H9 (cell line): ENCODE data around the gene TMOD3. TPM values are rescaled to one million over a fixed set of nuclear protein-coding genes. Genes with fewer than 3 reads are reported as not detected.

Experiments used
- DNase-seq: peaks from one replicate; pipeline ENCODE4 v3.0.0-alpha.2; 2017
- H2AFZ ChIP-seq: one replicate; pipeline ENCODE4 v1.6.1; 2013; ENCODE audit warnings: mild to moderate bottlenecking, low read length, control low read depth, moderate library complexity
- H2AK5ac ChIP-seq: 2 replicates; pipeline ENCODE4 v1.6.1; 2013; ENCODE audit warnings: low read length, control low read depth, mixed read lengths; ENCODE audit not compliant: insufficient read length
- H2BK120ac ChIP-seq: one replicate; pipeline ENCODE4 v1.6.1; 2013; ENCODE audit warnings: low read depth, mild to moderate bottlenecking, low read length, control low read depth, inconsistent platforms; ENCODE audit not compliant: poor library complexity, severe bottlenecking
- H2BK12ac ChIP-seq: 2 replicates; pipeline ENCODE4 v1.6.1; 2013; ENCODE audit warnings: low read length, control low read depth, mixed read lengths, low read depth; ENCODE audit not compliant: insufficient read length
- H2BK15ac ChIP-seq: 2 replicates; pipeline ENCODE4 v1.6.1; 2013; ENCODE audit warnings: low read depth, low read length, control low read depth
- H2BK20ac ChIP-seq: one replicate; pipeline ENCODE4 v1.6.1; 2013; ENCODE audit warnings: low read depth, mild to moderate bottlenecking, low read length, control low read depth, inconsistent platforms; ENCODE audit not compliant: poor library complexity, severe bottlenecking
- H2BK5ac ChIP-seq: 2 replicates; pipeline ENCODE4 v1.6.1; 2013; ENCODE audit warnings: low read length, control low read depth, mixed read lengths; ENCODE audit not compliant: insufficient read length
- H3K14ac ChIP-seq: 2 replicates; pipeline ENCODE4 v1.6.1; 2013; ENCODE audit warnings: low read length, control low read depth; ENCODE audit not compliant: insufficient read depth
- H3K18ac ChIP-seq: 2 replicates; pipeline ENCODE4 v1.6.1; 2013; ENCODE audit warnings: low read depth, mild to moderate bottlenecking, mixed read lengths, low read length, control low read depth; ENCODE audit not compliant: insufficient read length
- H3K23ac ChIP-seq: 2 replicates; pipeline ENCODE4 v1.6.1; 2013; ENCODE audit warnings: low read length, control low read depth, mixed read lengths, low read depth; ENCODE audit not compliant: insufficient read length
- H3K23me2 ChIP-seq: 2 replicates; pipeline ENCODE4 v1.6.1; 2013; ENCODE audit warnings: low read depth, mild to moderate bottlenecking, mixed read lengths, low read length, control low read depth; ENCODE audit not compliant: insufficient read length, poor library complexity, severe bottlenecking
- H3K27ac ChIP-seq: 2 replicates; pipeline ENCODE4 v1.5.1; 2013; ENCODE audit warnings: low read length, control low read depth, mixed read lengths, low read depth; ENCODE audit not compliant: insufficient read length
- H3K27me3 ChIP-seq: 2 replicates; pipeline ENCODE4 v1.6.1; 2013; ENCODE audit warnings: low read length, control low read depth, inconsistent platforms; ENCODE audit not compliant: insufficient read depth
- H3K4ac ChIP-seq: 2 replicates; pipeline ENCODE4 v1.6.1; 2013; ENCODE audit warnings: low read depth, mild to moderate bottlenecking, control low read depth, inconsistent platforms, low read length, moderate library complexity
- H3K4me1 ChIP-seq: 2 replicates; pipeline ENCODE4 v1.6.1; 2013; ENCODE audit warnings: low read length, control low read depth, inconsistent platforms; ENCODE audit not compliant: insufficient read depth
- H3K4me2 ChIP-seq: 2 replicates; pipeline ENCODE4 v1.6.1; 2013; ENCODE audit warnings: low read length, control low read depth, mixed read lengths; ENCODE audit not compliant: insufficient read length, insufficient read depth
- H3K56ac ChIP-seq: 2 replicates; pipeline ENCODE4 v1.6.1; 2013; ENCODE audit warnings: low read depth, mild to moderate bottlenecking, mixed read lengths, low read length, control low read depth; ENCODE audit not compliant: insufficient read length
- H3K79me1 ChIP-seq: 2 replicates; pipeline ENCODE4 v1.6.1; 2013; ENCODE audit warnings: low read depth, mild to moderate bottlenecking, moderate library complexity, low read length, control low read depth, inconsistent platforms; ENCODE audit not compliant: insufficient read depth, poor library complexity, severe bottlenecking
- H3K79me2 ChIP-seq: 2 replicates; pipeline ENCODE4 v1.6.1; 2013; ENCODE audit warnings: low read length, control low read depth, inconsistent platforms; ENCODE audit not compliant: insufficient read depth
- H3K9ac ChIP-seq: 2 replicates; pipeline ENCODE4 v1.6.1; 2013; ENCODE audit warnings: low read length, control low read depth, mixed read lengths; ENCODE audit not compliant: insufficient read length; ENCODE audit errors: extremely low read depth
- H3K9me3 ChIP-seq: one replicate; pipeline ENCODE4 v1.6.1; 2013; ENCODE audit warnings: low read depth, low read length, inconsistent platforms; ENCODE audit not compliant: control insufficient read depth
- H3T11ph ChIP-seq: one replicate; pipeline ENCODE4 v1.6.1; 2013; ENCODE audit warnings: mild to moderate bottlenecking, low read length, control low read depth, inconsistent platforms
- H4K20me1 ChIP-seq: one replicate; pipeline ENCODE4 v1.6.1; 2013; ENCODE audit not compliant: control insufficient read depth, insufficient read length, insufficient read depth
- H4K5ac ChIP-seq: 2 replicates; pipeline ENCODE4 v1.6.1; 2013; ENCODE audit warnings: low read depth, mild to moderate bottlenecking, mixed read lengths, low read length, control low read depth; ENCODE audit not compliant: insufficient read length
- H4K8ac ChIP-seq: replicated peaks from 2 replicates; pipeline ENCODE4 v1.6.1; 2013; ENCODE audit warnings: low read length, control low read depth, mixed read lengths, low read depth; ENCODE audit not compliant: insufficient read length
- H4K91ac ChIP-seq: 2 replicates; pipeline ENCODE4 v1.6.1; 2013; ENCODE audit warnings: low read depth, mild to moderate bottlenecking, moderate library complexity, mixed read lengths, low read length, control low read depth; ENCODE audit not compliant: insufficient read length
- H3K27ac Mint-ChIP-seq, 3 experiments: 2 replicates in 2 of 3; 3 replicates in 1 of 3; pipeline ENCODE4 v1.8.0; 2020 to 2021; ENCODE audit warnings: mixed read lengths in 3 of 3, mild to moderate bottlenecking in 1 of 3, moderate library complexity in 1 of 3
- H3K27me3 Mint-ChIP-seq: 2 replicates; pipeline ENCODE4 v1.8.0; 2021; ENCODE audit warnings: low read depth, mild to moderate bottlenecking, moderate library complexity, mixed read lengths
- H3K36me3 Mint-ChIP-seq, 3 experiments: 2 replicates in 2 of 3; 3 replicates in 1 of 3; pipeline ENCODE4 v1.8.0; 2020 to 2021; ENCODE audit warnings: low read depth in 3 of 3, mixed read lengths in 3 of 3; ENCODE audit not compliant: insufficient read depth in 1 of 3
- H3K4me1 Mint-ChIP-seq, 2 experiments: 2 replicates each; pipeline ENCODE4 v1.8.0; 2020; ENCODE audit warnings: mixed read lengths in 2 of 2
- H3K4me3 Mint-ChIP-seq, 2 experiments: 2 replicates in 1 of 2; 3 replicates in 1 of 2; pipeline ENCODE4 v1.8.0; 2020 to 2021; ENCODE audit warnings: mild to moderate bottlenecking in 2 of 2, mixed read lengths in 2 of 2, moderate library complexity in 1 of 2
- H3K9me3 Mint-ChIP-seq, 2 experiments: 2 replicates in 1 of 2; 3 replicates in 1 of 2; pipeline ENCODE4 v1.8.0; 2020; ENCODE audit warnings: mild to moderate bottlenecking in 2 of 2, mixed read lengths in 2 of 2, moderate library complexity in 1 of 2
- total RNA-seq: library from RNA; stranded (reverse); gene quantifications from 2 replicates; pipeline ENCODE4 v1.2.1, GENCODE V29; 2021
- TF ChIP-seq, protein P1 (sequence below): fragments of 200-600 bp; sonication (generic); conservative IDR thresholded peaks from 3 replicates; pipeline ENCODE4 v1.8.0; 2021; ENCODE audit warnings: antibody characterized with exemption, mild to moderate bottlenecking

Gene TMOD3
- total RNA-seq, 1 experiment from 2014 or later, result 24.7 TPM

GRCh38 chr15:51816611-51817010 lies 12.8 kb upstream of the TMOD3 start:
- Histone ChIP-seq H2BK5ac (no peak overlapping the region), H3K4ac (no peak overlapping the region), H3K56ac (no peak overlapping the region), H3T11ph (no peak overlapping the region), H3K27ac (no peak overlapping the region), H2AK5ac (no peak overlapping the region), H4K8ac (no peak overlapping the region), H4K20me1 (no peaks in the 10 kb centered on the region), H3K18ac (no peak overlapping the region), H3K27me3 (no peaks in the 10 kb centered on the region), H3K4me2 (no peak overlapping the region), H3K23me2 (no peaks in the 10 kb centered on the region), H3K9me3 (no peaks in the 10 kb centered on the region), H2BK12ac (no peak overlapping the region), H4K91ac (no peak overlapping the region), H2AFZ (no peak overlapping the region), H2BK20ac (no peak overlapping the region), H3K23ac (no peak overlapping the region), H2BK15ac (no peak overlapping the region), H3K79me1 (no peaks in the 10 kb centered on the region), H3K14ac (no peak overlapping the region), H3K79me2 (no peaks in the 10 kb centered on the region), H4K5ac (no peak overlapping the region), H3K4me1 (0 out of 2 replicates have a peak, but pooled peaks cover 3% of the 10 kb centered on the region), H2BK120ac (no peak overlapping the region), H3K9ac (no peak overlapping the region)
- H3K27me3 Mint-ChIP-seq, result peaks cover under 1% of the 10 kb centered on the region; the same call in 1 of the 2 replicates
- peaks cover 6 to 7% of the 10 kb centered on the region in 2 experiments for H3K4me1 Mint-ChIP-seq
- no peak for DNase-seq
- no peak overlapping the region for H3K27ac Mint-ChIP-seq
- H3K9me3 Mint-ChIP-seq, result peaks cover 10 to 12% of the 10 kb centered on the region in 2 experiments
- TF ChIP-seq, protein P1, sequence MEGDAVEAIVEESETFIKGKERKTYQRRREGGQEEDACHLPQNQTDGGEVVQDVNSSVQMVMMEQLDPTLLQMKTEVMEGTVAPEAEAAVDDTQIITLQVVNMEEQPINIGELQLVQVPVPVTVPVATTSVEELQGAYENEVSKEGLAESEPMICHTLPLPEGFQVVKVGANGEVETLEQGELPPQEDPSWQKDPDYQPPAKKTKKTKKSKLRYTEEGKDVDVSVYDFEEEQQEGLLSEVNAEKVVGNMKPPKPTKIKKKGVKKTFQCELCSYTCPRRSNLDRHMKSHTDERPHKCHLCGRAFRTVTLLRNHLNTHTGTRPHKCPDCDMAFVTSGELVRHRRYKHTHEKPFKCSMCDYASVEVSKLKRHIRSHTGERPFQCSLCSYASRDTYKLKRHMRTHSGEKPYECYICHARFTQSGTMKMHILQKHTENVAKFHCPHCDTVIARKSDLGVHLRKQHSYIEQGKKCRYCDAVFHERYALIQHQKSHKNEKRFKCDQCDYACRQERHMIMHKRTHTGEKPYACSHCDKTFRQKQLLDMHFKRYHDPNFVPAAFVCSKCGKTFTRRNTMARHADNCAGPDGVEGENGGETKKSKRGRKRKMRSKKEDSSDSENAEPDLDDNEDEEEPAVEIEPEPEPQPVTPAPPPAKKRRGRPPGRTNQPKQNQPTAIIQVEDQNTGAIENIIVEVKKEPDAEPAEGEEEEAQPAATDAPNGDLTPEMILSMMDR, result no peak
- H3K36me3 Mint-ChIP-seq, result peaks cover 0 to 10% (median 3%) of the 10 kb centered on the region in 3 experiments; a peak in 2 of 7 replicates
- no peak overlapping the region for H3K4me3 Mint-ChIP-seq
